Stimulated activated CD8-positive, alpha-beta memory T cell treated with anti-CD3 and anti-CD28 coated beads, Interleukin-7, amount 100 ng/mL, for 4 hours (primary cell): Measurements from ENCODE around the gene RPP21.

Experiments used
- DNase-seq, 2 donors: peaks; one replicate each; pipeline ENCODE4 v3.0.0-alpha.2; 2020; ENCODE audit warnings: low read depth in 2 of 2

The RPP21 gene

DNA sequence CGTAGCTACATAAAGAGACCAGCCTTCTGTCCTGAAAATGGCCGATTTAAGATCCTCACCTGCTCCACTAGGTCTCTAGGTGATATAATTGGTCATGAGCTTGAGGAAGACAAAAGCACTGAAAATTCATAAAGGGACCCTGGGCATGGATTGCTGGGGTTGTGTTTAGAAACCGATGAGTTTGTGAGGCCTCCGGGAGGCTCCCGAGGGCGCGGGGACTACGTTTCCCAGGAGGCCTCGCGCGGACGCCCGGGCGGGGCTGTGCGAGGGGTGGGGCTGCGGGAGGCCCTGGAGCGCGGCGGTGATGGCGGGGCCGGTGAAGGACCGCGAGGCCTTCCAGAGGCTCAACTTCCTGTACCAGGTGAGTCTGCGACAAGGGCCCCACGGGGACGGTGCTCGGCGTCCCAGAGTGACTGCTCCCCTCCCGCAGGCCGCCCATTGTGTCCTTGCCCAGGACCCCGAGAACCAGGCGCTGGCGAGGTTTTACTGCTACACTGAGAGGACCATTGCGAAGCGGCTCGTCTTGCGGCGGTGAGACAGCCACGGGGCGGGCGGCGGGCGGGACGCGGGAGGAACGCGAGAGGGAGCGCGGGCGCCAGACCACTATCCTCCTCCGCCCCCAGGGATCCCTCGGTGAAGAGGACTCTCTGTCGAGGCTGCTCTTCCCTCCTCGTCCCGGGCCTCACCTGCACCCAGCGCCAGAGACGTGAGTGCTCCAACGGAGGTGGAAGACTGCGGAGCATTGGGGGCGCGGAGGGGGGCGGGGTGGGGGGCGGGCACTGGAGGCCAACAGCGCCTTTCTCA lies at the start of gene RPP21:
Gene RPP21 (plus strand): TSS at position 289 of the 804 bp plus-strand sequence. CDS start 16 bp downstream, at position 305.
- peak; percentile 72 to 83 for DNase-seq

DNA sequence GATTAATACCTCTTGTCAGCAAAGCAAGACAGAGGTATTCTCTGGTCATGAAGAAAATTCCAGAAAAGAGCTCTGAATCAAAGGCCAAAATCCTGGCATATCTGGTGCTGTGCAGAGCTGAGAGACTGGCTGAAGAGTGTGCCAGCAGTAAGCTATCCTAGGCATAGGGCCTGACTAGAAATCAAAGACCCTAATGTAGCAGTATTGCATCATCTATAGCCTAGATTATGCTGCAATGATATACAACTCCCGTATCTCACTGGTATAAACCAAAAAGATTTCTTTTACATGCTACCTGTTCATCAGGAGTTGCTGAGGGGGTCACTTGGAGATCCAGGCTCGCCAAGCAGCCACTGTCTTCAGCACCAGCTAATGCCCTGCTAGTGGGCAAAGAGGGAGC lies 49.1 kb upstream of the RPP21 start:
- DNase-seq = no peak

DNA sequence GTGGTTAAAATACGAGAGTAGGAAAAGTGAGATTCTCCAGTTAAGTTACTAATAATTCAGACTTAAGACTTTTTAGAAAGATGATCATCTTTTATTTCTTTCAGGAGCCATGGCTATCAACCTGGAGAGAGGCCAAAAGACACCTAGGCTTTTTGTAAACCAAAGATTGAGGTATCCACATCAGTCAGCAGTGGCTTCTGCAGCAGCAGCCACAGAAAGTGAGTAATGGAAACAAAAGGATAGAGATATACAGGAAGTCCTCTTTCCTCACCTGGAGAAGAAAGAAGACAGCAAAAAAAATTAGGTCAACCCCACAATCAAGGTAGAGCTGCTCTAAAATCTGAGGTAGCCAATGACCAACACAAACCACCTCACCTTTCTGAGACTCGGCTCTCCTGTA lies 41.0 kb upstream of the RPP21 start:
- no peak for DNase-seq

DNA sequence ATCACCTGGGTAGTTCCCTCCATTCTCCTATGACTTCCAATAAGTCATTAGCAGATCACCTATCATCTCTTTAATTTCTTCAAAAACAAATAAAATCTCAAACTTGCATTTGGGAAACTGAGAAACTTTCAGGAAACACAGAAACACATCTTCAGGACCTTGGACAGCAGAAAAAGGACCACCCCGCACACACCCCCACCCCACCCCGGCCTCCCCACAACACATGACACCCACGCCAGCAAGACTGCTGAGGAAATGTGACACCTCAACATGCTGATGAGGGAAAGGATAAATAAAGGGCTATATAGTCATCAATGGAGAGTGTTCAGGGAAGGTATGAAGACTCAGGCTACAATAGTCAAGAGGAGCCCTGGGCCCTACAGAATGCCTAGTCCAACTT lies 33.9 kb upstream of the RPP21 start:
- DNase-seq = no peak

DNA sequence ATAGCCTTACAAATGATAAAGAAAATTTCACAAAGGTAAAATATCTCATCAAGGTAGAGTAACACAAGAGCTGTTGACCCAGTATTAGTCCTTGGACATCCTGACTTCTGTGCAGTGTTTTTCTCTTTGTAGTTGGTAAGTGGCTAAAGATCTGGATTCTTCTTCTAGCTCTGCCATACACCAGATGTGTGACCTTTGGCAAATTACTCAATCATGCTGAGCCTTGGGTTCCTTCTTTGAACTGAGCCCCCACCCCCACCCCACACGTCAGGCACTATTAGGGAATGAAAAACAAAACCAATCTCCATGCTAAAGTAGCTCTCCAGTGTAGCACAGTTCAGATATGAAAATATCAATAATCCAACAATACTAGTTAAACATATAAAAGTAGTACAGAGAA lies 33.3 kb upstream of the RPP21 start:
- DNase-seq = no peak

DNA sequence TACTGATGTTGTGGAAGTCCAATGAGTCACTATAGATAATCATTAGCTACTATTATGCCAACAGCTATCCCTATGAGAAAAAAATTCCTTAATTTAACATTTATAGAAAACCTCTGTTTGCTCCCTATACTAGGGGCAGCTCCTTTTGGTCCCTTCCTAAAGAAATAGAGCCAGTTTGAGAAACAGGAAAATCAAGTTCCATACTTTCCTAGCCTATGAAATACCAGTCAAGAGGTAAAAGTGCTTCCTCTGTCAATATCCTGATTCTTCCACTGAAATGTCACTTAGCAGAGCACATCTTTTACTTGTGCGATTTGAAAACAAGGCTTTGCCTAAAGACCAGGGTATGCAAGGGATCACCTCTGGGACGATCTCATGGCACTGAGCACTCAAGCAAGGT lies 32.7 kb upstream of the RPP21 start:
- DNase-seq = no peak

DNA sequence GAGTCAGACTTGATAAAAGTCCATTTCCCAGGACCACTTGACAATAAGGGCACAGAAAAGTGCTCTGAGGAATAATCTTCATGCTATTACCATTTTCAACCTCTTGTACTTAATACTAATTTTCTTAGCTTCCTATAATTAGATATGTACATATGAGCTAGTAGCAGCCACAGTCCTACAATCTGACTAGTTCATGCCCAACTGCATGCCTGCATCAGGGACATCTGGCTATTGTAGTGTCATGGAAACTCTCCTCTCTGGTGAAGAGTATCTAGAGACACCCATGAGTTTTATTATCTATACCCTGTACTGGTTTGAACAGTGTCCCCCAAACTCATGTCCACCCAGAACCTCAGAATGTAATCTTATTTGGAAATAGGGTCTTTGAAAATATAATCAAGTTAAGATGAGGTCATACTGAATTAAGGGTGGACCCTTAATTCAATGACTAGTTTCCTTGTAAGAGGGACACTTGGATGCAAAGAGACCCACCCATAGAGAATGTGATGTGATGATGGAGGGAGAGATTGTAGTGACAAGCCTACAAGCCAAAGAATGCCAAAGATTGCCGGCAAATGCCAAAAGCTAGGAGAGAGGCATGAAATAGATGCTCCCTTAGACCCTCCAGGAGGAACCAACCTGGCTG lies 32.2 kb upstream of the RPP21 start:
- no peak for DNase-seq

DNA sequence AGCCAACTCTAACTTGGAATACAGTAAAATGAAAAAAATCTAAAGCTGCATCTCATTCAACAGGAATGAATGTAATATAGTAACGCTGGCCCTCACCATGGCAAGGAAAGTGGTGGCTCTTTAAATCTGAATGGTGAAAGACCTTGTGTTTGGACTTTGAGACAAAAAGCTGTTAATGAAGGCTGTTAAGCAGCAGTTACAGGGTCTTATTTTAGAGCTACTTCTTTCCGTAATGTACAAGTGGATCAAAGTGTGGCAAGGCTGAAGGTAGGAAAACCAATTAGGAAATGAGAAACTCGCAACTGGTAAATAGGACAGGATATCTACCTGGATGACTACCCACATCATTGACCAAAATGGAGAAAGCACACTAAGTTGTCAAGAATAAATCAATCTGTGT lies 29.8 kb upstream of the RPP21 start:
- no peak for DNase-seq

DNA sequence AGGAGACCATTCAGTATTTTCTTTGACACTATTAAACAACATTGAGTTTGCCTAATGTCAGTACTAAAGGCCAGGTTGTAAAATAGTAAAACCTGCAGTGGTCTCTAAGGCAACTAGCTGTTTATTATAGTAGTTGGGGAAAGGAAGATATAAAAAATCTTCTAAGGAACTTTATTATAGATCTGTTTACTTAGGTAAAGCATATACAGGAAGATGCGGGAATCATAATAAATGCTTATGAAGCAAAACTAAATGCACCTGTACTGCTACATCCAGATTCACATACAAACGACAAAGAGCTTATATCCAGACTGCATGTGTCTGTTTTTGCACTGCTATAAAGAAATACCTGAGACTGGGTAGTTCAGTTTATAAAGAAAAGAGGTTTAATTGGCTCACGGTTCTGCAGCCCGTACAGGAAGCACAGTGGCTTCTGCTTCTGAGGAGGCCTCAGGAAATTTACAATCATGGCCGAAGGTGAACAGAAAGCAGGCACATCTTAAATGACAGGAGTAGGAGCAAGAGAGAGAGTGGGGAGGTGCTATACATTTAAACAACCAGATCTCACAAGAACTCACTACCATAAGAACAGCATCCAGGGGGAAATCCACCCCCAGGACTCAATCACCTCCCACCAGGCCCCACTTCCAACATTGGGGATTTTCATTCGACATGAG lies 26.9 kb upstream of the RPP21 start:
- DNase-seq = no peak

DNA sequence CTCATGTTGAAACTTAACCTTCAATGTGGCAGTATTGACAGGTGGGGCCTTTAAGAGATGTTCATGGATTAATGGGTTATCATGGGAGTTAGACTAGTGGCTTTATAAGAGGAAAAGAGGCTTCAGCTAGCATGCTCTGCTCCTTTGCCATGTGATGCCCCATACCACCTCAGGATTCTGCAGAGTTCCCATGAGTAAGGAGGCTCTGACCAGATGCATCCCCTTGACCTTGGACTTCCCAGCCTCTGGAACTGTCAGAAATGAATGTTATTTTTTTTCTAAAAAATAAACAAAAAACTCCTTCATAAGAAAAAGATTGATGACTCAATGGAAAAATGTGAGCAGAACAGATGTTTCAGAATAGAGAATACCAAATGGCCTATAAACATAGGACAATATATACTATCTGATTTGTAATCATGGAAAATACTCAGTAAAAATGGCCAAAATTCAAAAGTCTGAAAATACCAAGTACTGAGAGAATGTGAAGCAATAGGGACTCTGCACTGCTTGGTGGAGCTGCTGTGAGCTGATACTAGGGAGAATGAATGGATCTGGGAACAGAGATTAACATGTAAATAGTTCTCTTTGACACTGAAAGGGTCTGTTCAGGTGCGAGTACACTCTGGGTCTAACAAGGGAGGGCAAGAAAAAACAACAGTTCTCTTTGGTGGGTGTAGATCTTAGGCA lies 25.7 kb upstream of the RPP21 start:
- DNase-seq = no peak

DNA sequence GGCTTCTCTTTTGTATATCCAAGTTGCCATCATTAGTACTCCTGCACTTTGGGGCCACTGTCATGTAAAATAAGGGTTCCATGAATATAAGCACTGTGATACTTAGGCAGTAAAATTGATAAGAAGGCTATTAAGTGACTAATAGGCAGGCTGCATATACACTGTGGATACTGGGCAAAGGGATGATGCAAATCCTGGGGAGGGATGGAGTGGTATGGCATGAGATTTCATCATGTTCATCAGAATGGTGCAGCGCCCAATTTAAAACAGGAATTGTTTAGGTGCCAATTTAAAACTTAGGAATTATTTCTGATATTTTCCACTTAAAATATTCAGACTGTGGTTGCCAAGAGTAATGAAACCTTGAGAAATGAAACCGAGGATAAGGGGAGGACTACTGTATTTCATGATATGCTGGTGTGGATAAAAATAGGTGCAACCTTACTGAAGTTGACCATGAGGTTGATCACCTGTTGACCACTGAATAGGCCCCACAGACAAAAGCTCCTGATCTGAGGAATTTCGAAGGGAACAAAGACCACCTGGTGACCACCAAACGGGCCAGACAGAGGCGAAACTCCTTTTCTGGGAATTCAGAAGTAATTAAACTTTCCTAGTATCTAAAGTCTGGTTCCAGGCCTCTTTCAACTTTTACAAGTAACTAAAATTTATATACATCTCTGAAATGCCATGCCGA lies 23.1 kb upstream of the RPP21 start:
- no peak for DNase-seq

DNA sequence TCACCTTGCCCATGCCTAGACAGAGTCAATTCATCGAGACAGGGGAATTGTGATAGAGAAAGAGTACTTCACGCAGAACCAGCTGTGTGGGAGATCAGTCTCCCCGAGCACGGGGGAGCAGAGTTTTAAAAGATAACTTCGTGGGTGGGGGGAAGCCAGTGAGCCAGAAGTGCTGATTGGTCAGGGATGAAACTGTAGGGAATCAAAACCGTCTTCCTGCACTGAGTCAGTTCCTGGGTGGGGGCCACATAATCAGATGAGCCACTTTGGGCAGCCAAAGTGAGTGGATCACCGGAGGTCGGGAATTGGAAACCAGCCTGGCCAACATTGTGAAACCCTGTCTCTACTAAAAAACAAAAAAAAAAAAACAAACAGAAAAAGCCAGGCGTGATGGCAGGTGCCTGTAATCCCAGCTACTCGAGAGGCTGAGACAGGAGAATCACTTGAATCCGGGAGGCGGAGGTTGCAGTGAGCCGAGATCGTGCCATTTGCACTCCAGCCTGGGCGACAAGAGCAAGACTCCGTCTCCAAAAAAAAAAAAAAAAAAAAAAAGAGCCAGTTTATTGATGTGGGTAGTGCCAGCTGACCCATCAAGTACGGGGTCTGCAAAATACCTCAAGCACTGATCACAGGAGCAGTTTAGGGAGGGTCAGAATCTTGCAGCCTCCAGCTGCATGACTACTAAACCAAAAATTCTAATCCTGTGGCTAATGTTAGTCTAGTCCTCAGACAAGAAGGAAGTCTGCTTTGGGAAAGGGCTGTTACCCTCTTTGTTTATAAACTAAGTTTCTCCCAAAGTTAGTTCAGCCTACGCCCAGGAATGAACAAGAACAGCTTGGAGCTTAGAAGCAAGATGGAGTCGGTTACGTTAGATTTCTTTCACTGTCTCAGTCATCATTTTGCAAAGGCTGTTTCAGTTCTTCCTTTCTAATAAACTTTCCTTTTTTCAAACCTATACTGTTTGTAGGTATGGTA lies 22.1 kb upstream of the RPP21 start:
- peak; percentile 14 to 30 for DNase-seq

DNA sequence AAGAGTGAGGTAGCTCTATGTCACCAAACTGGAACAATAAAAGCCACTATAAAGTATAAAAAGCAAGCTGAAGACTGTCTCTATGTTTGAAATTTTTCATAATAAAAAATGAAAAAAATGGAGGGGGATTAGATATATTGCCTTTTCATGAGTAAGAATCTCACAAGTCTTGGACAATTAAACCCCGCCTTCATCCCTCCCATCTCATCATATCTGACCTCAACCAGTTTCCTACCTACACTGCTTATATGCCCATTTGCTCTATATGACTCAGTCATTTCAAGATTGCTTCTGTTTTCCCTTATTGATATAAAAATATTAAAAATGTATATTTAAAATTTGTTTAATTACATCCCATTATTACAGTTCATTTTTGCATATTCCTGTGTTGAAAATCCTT lies 21.1 kb upstream of the RPP21 start:
- DNase-seq = no peak

DNA sequence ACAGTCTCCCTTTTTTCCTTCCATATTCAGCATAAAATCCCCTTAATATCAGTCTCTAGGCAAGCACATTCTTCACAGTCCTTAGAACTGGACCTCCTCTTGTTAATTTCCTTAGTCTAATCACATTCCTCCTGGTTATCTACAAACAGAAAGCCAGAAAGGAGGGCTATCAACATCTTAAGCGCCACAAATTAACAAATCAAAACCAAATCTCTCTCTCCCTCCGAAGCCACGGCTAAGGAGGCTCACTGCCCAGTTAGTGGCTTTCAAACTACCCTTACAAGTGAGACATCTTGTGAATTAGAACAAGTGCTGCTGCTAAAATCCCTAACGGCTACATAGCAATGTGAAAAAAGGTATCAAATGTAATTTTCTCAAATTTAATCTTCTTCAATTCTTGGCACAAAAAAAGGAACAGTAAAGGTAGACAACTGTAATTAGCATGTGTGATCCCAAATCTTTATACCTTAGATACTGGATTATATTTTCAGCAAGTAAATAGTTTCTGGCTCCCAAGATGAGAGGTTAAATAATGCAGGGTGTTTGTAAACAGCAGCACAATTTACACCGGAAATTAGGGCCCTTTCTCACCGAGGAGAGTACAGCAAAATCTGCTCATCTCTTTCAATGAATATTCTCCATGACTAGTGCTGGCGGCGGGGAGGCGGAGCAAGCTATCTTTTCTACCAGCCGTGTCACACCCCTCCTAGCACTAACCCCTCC lies 19.6 kb upstream of the RPP21 start:
- peak; percentile 81 to 82 for DNase-seq

DNA sequence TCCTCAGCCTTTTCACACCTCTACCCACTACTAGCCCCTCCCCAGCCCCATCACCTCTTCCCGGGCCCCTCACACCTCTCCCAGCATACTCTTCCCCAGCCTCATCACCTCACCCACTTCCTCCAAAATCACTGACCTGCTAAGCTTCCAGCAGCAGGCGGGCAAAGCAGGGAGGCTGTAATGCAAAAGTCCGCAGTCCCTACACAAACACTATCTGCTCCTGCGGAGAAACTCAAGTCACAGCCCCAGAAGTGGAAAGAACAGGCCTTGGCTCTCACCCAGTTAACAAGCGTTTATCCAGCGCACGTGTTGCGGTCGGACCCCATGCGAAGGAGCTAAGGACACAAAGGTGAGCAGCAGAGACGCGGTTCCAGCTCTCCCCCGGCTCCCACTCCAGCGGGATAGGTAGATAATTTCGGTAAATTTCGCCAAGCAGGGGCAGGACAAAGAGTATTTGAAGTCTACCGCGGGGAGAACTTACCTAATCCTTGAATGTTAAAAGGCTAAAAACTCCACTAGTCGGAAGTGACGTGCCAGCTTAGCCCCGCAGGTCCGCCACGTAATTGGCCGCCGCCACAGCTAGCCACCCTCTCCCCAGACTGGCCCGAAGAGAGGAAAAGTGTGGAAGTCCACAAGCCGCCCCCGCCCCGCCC lies 19.0 kb upstream of the RPP21 start:
- peak; percentile 52 to 69 for DNase-seq

DNA sequence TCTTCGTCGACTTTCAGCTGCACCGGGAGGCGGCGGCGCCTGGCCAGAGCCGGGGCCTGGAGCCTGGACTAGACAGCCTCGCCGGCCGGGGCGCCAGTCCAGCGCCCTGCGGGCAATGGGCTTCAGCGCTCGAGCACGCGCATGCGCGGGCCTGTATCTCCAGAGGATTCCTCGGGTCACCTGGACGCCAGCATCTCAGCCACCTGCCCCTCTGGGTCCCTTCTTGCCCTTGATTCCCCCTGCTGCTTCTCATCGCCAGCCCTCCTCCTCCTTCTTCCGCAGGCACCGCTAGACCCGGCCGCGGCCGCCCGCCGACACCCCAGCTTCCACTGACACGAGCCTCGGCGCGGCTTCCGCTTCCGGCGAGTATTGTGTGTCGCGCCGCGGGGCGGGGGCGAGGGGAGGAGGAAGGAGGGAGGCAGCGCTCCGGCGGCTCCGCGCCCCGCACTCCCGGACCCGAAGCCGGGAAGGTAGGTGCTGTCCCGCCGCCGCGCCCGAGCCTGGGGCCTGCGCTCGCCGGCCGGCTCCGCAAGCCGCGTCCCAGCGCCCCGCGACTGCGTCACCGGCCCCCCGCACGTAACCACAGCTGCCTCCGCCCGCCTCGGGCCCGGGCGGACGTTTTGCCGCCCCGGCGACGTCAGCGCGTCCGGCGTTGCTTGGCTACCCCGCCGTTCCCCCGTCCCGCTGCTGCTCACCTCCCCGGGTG lies 18.3 kb upstream of the RPP21 start, which contains the start of gene TRIM39:
Gene TRIM39 (plus strand): TSS at position 402 of the 706 bp plus-strand sequence. CDS start 2,391 bp downstream, outside the sequence.
- DNase-seq = peak; percentile 75 to 85

DNA sequence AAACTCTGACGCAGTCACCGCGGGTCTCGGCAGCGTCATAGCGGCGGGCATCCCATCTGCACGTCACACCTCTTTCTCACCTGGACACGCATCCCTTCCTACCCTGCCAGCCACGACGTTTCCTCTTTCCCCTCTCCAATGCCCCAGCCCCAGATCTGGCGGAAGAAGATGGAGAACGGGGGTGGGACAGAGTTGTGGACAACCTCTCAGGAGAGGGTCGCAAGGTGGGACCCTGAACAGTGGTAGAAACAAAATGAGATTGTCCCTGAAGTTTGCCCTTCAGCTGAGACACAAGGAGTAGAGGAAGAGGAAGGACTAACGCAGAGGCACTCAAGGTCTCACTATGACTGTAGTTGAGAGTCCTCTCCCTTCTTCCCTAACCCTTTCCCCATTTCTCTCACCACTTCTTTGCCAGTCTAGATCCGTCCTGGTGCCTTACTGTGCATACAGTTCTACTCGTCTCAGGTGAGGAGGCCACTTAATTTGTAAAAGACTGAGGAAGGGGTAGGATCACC lies 17.7 kb upstream of the RPP21 start:
- no peak for DNase-seq

DNA sequence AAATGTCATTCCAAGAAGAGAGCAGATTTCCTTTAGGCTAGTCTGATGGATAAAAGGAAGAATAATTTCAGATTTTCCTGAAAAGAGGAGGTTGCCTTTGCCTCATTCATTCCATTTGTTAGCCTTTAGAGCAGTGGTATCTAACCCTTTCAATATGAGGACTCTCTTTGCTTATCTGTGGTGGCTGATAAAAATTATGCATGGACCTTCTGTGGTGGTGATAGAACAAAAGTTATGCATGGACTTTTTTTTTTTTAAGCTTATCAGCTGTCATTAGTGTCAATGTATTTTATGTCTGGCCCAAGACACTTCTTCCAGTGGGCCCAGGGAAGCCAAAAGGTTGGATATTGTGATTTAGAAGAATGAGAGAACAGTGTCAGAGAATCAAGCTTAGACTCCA lies 16.6 kb upstream of the RPP21 start:
- no peak for DNase-seq
